IMR-90 (cell line): ENCODE measurements around the gene ZNRF3. TPM values are rescaled to one million over a fixed set of nuclear protein-coding genes. Genes with fewer than 3 reads are reported as not detected.

Experiments
- BHLHE40 ChIP-seq: fragments of 150-350 bp; IDR thresholded peaks from 2 replicates; pipeline ENCODE4 v1.6.1; 2016; ENCODE audit warnings: mild to moderate bottlenecking, low read depth, low read length
- FOS ChIP-seq: fragments of 150-350 bp; IDR thresholded peaks from 2 replicates; pipeline ENCODE4 v1.6.1; 2016; ENCODE audit warnings: low read depth, low read length
- MAFK ChIP-seq: IDR thresholded peaks from 2 replicates; pipeline ENCODE4 v1.6.1; 2012; ENCODE audit warnings: low read depth, low read length, improper control_type of control experiment
- MXI1 ChIP-seq: IDR thresholded peaks from 2 replicates; pipeline ENCODE4 v1.6.1; 2012; ENCODE audit warnings: low read depth, mild to moderate bottlenecking, low read length, moderate library complexity, borderline replicate concordance
- NFE2L2 ChIP-seq: fragments of 150-350 bp; IDR thresholded peaks from 2 replicates; pipeline ENCODE4 v1.6.1; 2016; ENCODE audit warnings: low read depth, mild to moderate bottlenecking, low read length
- POLR2A ChIP-seq: IDR thresholded peaks from 2 replicates; pipeline ENCODE4 v1.6.1; 2012; ENCODE audit warnings: mild to moderate bottlenecking, low read depth, low read length
- RCOR1 ChIP-seq: IDR thresholded peaks from 2 replicates; pipeline ENCODE4 v1.6.1; 2012; ENCODE audit warnings: mild to moderate bottlenecking, low read length, improper control_type of control experiment; ENCODE audit not compliant: insufficient replicate concordance
- polyA plus RNA-seq, 3 experiments: library from polyadenylated mRNA; depleted of rRNA; stranded (reverse); fragments of >200 nt; gene quantifications; 2 replicates each; pipeline ENCODE4 v1.2.3, GENCODE V29; 2012; ENCODE audit warnings: low replicate concordance in 1 of 3
- total RNA-seq: library from RNA; depleted of rRNA; stranded (reverse); fragments of >200 nt; gene quantifications from 2 replicates; pipeline ENCODE4 v1.2.3, GENCODE V29; 2012

Gene ZNRF3
- total and polyA plus RNA-seq, 2 of the 4 experiments (the other 2 are of a cell fraction) = 1.4 to 2.4 TPM

GRCh38 chr22:29031227-29032011 is 148.0 kb downstream of the ZNRF3 start (continued):
- TF ChIP-seq RCOR1 = peak; percentile 18
- peak; percentile 63 for TF ChIP-seq MAFK
- TF ChIP-seq NFE2L2 = peak; percentile 92
- no peak for TF ChIP-seq MXI1
- peak; percentile 90 for TF ChIP-seq FOS
- TF ChIP-seq BHLHE40 = peak; percentile 67; the same call in 1 of the 2 replicates
- TF ChIP-seq POLR2A = peak; percentile 74; the same call in 1 of the 2 replicates
